ENCODE results near the gene PRKCE.

DNA sequence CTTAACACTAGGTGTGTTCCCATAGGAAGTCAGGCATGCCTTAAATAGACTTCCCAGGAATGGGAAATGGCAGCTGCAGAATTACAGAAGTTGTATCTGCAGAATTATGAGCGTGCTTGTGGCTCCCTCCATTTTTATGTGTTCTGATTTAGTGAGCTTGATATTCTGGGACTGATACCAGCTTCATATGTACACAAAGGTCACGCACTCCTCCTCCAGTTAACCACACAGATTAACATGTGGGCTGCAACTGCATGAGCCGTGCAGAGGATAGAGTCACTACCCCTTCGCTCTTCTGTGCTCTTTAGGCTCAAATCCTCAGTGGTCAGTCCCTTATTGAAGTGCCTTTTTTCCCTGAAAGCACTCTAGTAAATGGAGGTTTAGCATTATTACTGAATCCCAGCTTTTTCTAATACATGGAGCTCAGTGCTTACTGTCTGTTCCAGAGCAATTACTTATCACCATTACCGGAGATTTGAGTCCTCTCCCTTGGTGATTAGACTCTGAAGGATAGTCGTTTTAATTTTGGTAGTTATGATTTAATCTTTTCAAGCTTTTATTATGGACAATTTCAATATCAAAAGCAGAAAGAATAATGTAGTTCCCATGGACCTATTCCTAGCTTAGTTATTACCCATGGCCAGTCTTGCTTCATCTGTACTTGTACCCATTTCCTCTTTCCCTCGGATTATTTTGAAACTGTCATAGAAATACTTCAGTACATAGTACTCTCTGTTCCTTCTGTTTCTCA is 238.3 kb downstream of the PRKCE start:
- TF ChIP-seq CTCF (conservative IDR thresholded peaks at IDR 0.05; ENCODE audit: low read length), result no peak
- TF ChIP-seq EZH2phosphoT487 (IDR thresholded peaks at IDR 0.05; ENCODE audit: borderline replicate concordance, low read depth, low read length), result no peak

Data from OCI-LY7 (cell line).